OCI-LY7 (cell line): Measurements from ENCODE around the gene EIF4E2. TPM values are rescaled to one million over a fixed set of nuclear protein-coding genes. Genes with fewer than 3 reads are reported as not detected.

Source experiments
- total RNA-seq, 2 experiments: library from RNA; depleted of rRNA in 1 of 2; stranded (reverse); fragments of >200 nt in 1 of 2; shearing (Covaris generic) in 1 of 2; gene quantifications; 2 replicates each; pipeline ENCODE4 v1.2.3, GENCODE V29; 2014 to 2022

The EIF4E2 gene
- total RNA-seq, 2 experiments from 2014 or later = 59.9 to 76.3 TPM

Other genes starting within 250 kb of the EIF4E2 start
- not detected in 2 replicates for gene ALPP, start 171.9 kb upstream of the EIF4E2 start, total RNA-seq (2014; rRNA removed; shearing (Covaris generic))
- gene ALPP, start 171.9 kb upstream of the EIF4E2 start, total RNA-seq (2022) = not detected in 2 replicates
- gene ALPG, start 143.8 kb upstream of the EIF4E2 start, total RNA-seq (2014; rRNA removed; shearing (Covaris generic)) = not detected in 2 replicates
- gene ALPG, start 143.8 kb upstream of the EIF4E2 start, total RNA-seq (2022) = not detected in 2 replicates
- not detected in 2 replicates for gene ALPI, start 94.5 kb upstream of the EIF4E2 start, total RNA-seq (2014; rRNA removed; shearing (Covaris generic))
- not detected in 2 replicates for gene ALPI, start 94.5 kb upstream of the EIF4E2 start, total RNA-seq (2022)
- not detected in 2 replicates for gene ECEL1, start 62.9 kb upstream of the EIF4E2 start, total RNA-seq (2014; rRNA removed; shearing (Covaris generic))
- gene ECEL1, start 62.9 kb upstream of the EIF4E2 start, total RNA-seq (2022) = not detected in 2 replicates
- gene PRSS56, start 30.3 kb upstream of the EIF4E2 start, total RNA-seq (2014; rRNA removed; shearing (Covaris generic)) = not detected in 2 replicates
- not detected in 2 replicates for gene PRSS56, start 30.3 kb upstream of the EIF4E2 start, total RNA-seq (2022)
- not detected in 2 replicates for gene CHRND, start 24.5 kb upstream of the EIF4E2 start, total RNA-seq (2014; rRNA removed; shearing (Covaris generic))
- not detected in 2 replicates for gene CHRND, start 24.5 kb upstream of the EIF4E2 start, total RNA-seq (2022)
- gene CHRNG, start 11.0 kb upstream of the EIF4E2 start, total RNA-seq (2014; rRNA removed; shearing (Covaris generic)) = not detected in 2 replicates
- not detected in 2 replicates for gene CHRNG, start 11.0 kb upstream of the EIF4E2 start, total RNA-seq (2022)
- 21.0 and 27.8 TPM in 2 replicates for gene TIGD1, start 132 bp upstream of the EIF4E2 start, total RNA-seq (2014; rRNA removed; shearing (Covaris generic))
- gene TIGD1, start 132 bp upstream of the EIF4E2 start, total RNA-seq (2022) = 18.5 and 21.1 TPM in 2 replicates
- gene EFHD1, start 82.9 kb downstream of the EIF4E2 start, total RNA-seq (2014; rRNA removed; shearing (Covaris generic)) = 1.4 TPM in 1 of 2 replicates, not detected in the other
- gene EFHD1, start 82.9 kb downstream of the EIF4E2 start, total RNA-seq (2022) = not detected in 2 replicates
- 39.1 and 50.5 TPM in 2 replicates for gene GIGYF2, start 146.6 kb downstream of the EIF4E2 start, total RNA-seq (2014; rRNA removed; shearing (Covaris generic))
- gene GIGYF2, start 146.6 kb downstream of the EIF4E2 start, total RNA-seq (2022) = 60.9 and 64.8 TPM in 2 replicates
- not detected in 2 replicates for gene KCNJ13, start 225.9 kb downstream of the EIF4E2 start, total RNA-seq (2014; rRNA removed; shearing (Covaris generic))
- not detected in 2 replicates for gene KCNJ13, start 225.9 kb downstream of the EIF4E2 start, total RNA-seq (2022)